GM21360 (cell line): ENCODE measurements around the gene SYNE2.
A peak's percentile ranks its signal among the peaks of the same experiment; 100 is the strongest.
"Not testable (repeated sequence)": the region's sequence is repeated elsewhere in the genome, so short reads cannot be mapped to it uniquely, and the experiment has no call there.

Experiments used
- ATAC-seq: cut with Tn5 transposase; IDR thresholded peaks from one replicate; pipeline ENCODE4 v1.9.1; 2021; ENCODE audit warnings: mild to moderate bottlenecking, moderate library complexity; ENCODE audit not compliant: unreplicated experiment

Gene SYNE2

GRCh38 chr14:64209444-64210131 is 356.8 kb downstream of the SYNE2 start:
- peak; percentile 53 for ATAC-seq

- no peak for ATAC-seq
Observed at GRCh38 chr14:64210216-64210615, 357.4 kb downstream of the SYNE2 start.

DNA sequence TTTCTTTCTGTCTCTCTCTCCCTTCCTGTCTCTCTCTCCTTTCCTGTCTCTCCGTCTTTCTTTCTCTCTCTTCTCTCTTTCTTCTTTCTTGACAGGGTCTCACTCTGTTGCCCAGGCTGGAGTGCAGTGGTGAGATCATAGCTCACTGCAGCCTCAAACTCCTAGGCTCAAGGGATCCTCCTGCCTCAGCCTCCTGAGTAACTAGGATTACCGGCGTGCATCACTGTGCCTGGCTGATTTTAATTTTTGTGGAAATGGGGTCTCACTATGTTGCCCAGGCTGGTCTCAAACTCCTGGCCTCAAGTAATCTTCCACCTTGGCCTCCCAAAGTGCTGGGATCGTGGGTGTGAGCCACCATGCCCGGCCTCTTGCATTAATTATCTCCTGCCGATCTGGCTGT is 358.1 kb downstream of the SYNE2 start:
- not testable (repeated sequence) for ATAC-seq

- no peak for ATAC-seq
Observed at GRCh38 chr14:64212666-64213065, 359.9 kb downstream of the SYNE2 start.

DNA sequence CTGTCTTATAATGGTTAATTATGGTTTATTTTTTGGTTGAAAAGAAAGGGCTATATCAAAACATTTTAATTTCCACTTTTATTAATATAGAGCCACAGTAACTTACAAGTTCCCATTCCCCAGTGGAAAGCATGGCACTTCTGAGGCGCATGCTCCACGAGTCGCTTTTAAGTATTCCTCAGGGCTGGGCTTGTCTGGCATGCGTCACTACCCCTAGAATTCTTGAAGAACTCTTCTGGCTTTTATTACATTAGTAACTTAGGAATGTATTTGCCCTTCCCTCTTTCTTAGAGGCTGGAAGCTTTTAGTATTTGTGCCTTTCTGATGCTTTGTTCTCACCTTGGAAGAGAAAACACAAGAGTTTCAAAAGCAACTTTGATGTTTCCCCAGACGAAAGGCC is 360.3 kb downstream of the SYNE2 start:
- ATAC-seq: no peak

DNA sequence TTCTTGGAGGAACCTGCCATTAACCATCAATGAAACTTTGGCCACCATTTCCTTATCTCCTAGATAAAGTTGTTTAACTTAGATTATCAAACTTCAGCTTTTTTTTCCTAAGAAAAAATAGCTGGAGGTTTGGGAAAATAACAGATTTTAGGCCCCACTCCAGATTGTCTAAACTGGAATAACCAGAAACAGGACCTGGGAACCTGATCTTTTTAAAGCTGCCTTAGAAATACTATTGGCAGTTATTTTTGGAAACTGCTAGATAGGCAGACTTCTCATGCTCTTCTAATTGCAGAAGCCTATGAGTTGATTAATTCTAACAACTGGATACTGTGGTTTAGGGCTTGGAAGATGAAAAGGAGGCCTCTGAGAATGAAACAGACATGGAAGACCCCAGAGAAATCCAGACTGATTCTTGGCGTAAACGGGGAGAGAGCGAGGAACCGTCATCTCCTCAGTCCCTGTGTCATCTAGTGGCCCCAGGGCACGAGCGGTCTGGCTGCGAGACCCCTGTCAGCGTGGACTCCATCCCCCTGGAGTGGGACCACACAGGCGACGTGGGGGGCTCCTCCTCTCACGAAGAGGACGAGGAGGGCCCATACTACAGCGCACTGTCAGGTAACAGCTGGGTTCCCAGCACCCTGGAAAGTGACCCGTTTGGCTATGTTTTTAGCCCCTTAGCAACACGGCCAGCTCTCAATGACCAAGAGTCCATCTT is 361.2 kb downstream of the SYNE2 start:
- no peak for ATAC-seq

DNA sequence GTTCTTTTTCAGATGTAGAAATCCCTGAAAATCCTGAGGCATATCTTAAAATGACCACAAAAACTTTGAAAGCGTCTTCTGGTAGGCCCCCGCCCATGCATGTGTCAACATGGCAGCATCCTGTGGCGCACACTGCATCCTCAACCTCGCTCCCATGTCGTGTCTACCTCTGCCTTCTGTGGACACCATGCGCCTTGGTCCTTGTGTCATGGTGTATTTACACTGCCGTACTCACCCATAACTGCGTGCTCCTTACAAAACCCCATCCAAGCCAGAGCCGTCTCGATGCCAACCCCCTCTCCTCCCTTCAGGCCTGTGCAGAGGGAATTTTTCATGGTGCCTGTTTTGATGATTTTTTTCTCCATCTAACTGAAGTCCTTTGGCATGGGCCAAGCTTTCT is 362.5 kb downstream of the SYNE2 start:
- ATAC-seq: no peak

- ATAC-seq: no peak
Observed at GRCh38 chr14:64215978-64216377, 363.2 kb downstream of the SYNE2 start.

DNA sequence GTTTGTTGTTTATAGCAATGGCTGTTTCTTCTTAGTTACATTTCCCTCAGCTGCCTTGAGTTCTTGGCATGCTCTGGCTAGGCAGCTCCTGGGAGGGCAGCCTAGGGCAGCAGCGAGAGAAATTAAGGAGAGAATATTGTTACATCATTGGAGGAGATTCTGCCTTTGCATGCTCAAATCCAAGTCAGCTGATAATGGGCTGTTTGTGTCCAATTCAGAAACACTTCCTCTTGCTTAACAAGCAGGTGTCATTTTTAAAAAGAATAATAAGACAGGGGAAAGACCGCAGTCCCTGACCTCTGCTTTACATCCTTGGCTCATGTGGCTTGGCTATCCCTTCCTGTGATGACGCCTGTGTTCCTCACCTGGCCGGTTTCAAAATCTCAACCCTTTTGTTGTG is 364.5 kb downstream of the SYNE2 start:
- ATAC-seq: no peak

DNA sequence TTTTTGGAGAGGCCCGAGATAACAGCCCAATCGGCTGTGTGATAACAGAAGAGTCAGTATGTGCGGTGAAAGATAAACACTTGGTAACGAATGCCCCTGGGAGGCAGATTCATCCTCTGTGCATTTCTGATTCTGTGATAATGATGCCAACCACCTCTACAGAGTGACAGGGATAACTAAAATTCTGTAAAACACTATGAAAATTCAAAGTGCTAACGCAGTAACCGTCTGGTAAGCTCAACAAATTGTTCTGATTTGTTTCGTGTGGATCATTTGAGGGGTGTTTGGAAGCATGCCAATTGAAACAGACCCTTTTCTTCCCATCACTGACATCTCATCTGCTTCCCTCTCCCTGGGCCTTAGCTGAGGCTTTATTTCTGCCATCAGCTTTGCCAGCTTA is 365.0 kb downstream of the SYNE2 start:
- ATAC-seq: no peak

DNA sequence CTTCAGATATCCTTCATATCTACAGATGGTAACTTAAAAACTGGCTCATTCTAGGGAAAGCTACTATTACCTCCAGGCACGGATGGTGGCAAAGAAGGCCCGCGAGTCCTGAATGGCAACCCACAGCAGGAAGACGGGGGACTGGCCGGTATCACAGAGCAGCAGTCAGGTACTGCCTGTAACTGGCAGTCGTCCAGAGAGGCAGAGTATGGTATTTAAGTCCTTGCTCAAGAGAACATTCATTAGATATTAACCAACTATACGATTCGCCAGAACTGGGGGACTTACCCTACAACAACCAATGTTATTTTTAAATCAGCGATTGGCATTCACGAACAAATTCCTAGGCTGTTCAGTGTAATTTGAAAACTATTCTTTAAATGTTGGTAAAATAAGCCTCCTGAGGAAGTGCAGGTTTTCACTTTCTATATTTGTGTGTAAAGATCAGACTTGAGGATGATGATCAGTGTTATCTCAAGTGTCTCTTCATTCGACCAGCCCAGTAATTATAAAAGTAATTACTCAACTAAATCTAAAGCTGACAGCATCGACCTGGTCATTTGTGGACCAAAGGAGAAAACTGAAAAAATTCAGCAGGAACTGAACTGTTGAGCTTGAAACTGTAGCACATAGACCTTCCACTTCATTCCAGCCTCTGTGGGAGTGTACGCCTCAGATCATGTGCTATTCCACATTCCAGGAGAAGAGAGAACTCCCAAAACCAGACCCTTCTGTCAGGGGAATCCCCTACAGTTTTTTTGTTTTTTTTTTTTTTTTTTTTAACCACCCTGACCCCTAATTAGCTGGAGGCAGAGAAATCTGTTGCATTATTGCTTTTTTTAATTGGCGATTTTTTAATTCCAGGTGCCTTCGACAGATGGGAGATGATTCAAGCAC is 365.8 kb downstream of the SYNE2 start:
- ATAC-seq: peak; percentile 42

DNA sequence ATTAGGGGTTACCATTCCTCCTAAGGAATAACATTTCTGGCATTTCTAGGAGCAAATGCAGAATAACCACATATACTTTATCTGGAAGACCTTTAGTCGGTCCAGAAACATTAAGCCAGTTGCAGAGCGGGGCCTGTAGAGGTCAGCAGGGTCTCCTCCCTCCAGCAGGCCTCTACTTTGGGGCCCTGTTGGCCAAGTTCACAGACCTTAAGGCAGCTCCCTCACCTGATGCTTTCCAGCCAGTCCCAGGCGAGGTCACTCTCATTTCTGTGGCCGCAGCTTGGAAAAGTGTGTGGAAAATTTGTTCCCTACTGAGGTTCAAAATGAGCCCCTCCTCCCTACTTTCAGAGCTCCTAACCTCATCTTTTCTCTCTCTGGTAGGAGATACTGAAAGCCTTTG is 367.3 kb downstream of the SYNE2 start:
- no peak for ATAC-seq

- no peak for ATAC-seq
Observed at GRCh38 chr14:64220466-64220865, 367.7 kb downstream of the SYNE2 start.

DNA sequence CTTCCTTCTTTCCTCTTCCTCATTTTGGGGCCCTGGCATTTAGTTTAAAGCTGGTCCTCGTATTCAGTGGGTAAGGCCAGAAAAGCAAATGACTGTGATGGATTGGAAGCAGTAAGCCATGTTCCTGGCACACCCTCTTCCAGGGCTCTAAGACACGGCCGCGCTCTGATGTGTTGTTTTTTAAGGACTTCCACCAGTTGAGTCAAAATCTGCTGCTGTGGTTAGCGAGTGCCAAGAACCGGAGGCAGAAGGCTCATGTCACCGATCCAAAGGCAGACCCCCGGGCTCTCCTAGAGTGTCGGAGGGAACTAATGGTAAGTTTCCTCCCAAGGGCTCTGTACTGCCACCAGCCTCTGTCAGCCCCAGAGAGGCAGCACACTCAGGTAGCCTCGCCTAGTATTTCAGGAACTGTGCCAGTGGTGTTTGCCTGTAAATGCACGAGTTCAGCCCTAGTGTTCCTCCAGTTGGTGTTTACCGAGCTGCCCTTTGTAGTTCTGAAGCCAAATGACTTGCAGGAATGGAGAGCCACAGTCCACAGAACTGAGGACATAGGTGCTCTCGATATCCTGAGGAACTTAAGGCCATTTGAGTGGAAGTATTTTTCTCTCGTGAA is 368.7 kb downstream of the SYNE2 start:
- ATAC-seq: no peak

DNA sequence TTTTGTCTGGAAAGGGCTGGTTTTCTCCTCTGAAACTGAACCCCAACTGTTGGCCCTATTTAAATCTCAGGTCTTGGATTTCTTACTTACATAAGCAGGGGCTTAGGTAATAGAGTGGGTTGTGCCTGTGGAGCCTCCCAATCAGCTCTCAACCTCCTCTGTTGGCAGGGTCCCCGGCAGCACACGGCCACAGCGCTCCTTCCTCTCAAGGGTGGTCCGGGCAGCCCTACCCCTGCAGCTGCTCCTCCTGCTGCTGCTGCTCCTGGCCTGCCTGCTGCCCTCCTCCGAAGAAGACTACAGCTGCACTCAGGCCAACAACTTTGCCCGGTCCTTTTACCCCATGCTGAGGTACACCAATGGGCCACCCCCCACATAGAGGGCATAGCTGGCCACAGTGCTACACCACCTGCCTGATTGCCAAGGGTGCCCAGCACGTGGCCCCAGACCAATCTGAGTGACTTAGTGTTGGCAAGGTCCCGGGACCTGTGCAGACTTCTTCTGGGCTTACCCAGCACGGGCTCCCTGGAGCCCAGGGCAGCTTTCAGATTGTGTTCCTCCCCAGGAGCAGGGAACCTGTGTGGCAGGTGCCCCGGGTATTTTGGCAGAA is 372.4 kb downstream of the SYNE2 start:
- ATAC-seq: no peak

DNA sequence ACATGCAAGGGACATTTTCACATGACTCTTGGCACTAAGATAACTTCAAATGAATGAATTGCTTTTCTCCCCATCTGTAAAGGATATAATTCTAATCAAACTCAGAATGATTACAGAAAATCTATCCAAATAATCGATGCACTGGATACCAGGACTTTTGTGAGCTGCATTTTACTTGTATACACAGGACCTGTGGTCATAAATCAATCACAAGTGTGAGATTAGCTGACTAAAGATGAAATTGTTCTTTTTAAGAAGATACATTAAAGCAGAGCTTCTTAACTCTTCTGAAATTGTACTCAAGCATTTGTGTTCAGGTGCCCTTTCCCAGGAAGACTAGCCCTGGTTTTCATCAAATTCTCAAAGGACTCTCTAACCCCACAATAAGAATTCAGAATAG is 375.1 kb downstream of the SYNE2 start:
- no peak for ATAC-seq

DNA sequence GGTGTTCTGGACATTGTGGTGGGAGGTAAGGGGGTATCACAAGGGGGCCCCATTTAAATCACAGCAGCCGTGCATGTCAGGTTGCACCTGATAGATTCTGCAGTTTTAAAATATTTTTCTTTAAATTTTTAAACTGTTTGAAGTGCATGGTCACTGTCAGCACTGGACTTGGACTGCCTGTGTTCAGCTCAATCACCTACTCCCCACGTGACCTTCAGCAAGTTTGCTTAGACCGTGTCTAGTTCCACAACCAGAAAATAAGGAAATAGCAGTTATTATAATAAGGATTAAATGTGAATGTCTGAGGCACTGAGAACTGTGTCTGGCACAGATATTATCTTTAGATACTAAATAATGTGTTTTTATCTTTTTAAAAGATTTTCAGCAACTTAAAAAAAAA is 376.7 kb downstream of the SYNE2 start:
- no peak for ATAC-seq

- no peak for ATAC-seq
Observed at GRCh38 chr14:64232095-64232838, 379.5 kb downstream of the SYNE2 start.

DNA sequence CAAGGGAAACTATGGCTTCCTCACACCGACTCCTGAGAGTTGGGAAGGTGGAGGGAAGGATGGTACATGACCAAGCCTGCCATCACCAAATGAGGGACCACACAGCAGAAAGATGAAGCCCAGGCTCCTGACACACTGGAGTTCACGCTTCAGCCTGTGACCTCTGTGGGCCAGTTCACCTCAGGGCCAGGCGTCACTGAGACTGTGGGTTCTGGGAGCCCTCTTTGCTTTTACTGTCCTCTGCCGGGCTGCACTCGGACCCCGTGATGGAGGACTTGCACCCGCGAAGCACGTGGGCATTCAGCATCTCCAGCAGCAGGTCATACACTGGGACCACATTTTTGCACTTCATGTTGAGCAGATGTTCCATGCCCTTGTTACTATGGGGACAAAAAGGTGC is 380.1 kb downstream of the SYNE2 start:
- ATAC-seq: no peak

DNA sequence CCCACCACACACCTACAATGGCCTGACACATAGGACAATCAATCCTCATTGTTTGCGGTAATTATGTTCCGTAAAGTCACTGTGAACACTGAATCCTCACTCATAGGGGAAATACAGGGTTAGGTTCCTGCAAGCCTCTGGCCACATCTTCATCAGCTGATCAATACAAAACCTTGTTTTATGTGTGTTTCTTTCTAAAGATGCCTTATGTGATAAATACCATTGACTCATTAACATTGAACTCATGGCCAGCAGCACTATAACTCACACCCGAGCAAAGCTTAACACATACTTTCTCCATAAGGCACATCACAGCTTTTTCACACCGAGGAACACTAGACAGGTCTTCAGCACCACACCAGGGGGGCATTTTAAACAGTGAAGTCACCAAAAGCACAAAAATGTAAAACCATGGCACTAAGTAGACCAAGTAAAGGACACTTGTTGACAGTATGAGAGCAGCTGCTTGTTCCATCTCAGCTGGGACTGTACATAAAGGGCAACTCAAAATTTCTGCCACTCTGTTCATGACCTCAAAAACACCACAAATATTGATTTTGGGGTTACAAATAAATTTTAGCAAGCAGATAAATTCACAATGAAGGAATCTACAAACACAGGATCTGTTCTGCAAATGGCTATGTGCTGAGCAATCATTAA is 380.9 kb downstream of the SYNE2 start:
- ATAC-seq: no peak
